Loucy (cell line): ENCODE measurements around the gene STX8.

Source experiments
- H2AFZ ChIP-seq: fragments of 200-600 bp; sonication (generic); 2 replicates; pipeline ENCODE4 v1.6.0; 2016; ENCODE audit warnings: antibody characterized with exemption, mild to moderate bottlenecking, low read length, moderate library complexity
- H3F3A ChIP-seq: fragments of 200-600 bp; 2 replicates; pipeline ENCODE4 v1.6.0; 2016; ENCODE audit warnings: antibody characterized with exemption, low read depth, mild to moderate bottlenecking
- H3K27me3 ChIP-seq: fragments of 200-600 bp; sonication (generic); 2 replicates; pipeline ENCODE4 v1.6.1; 2014; ENCODE audit warnings: low read length, mild to moderate bottlenecking; ENCODE audit not compliant: insufficient read depth, poor library complexity, severe bottlenecking
- H3K36me3 ChIP-seq: fragments of 200-600 bp; sonication (generic); 2 replicates; pipeline ENCODE4 v1.6.1; 2016; ENCODE audit warnings: low read length; ENCODE audit not compliant: insufficient read depth
- H3K4me1 ChIP-seq: fragments of 200-600 bp; sonication (generic); 2 replicates; pipeline ENCODE4 v1.5.1; 2014; ENCODE audit warnings: low read length, mild to moderate bottlenecking; ENCODE audit not compliant: insufficient read depth, poor library complexity, severe bottlenecking
- H3K4me2 ChIP-seq: fragments of 200-600 bp; sonication (generic); 2 replicates; pipeline ENCODE4 v1.6.0; 2014; ENCODE audit warnings: antibody characterized with exemption, low read length, low read depth, mild to moderate bottlenecking; ENCODE audit not compliant: poor library complexity, severe bottlenecking
- H3K4me3 ChIP-seq: fragments of 200-600 bp; sonication (generic); 2 replicates; pipeline ENCODE4 v1.5.1; 2014; ENCODE audit warnings: low read length, mild to moderate bottlenecking, mixed read lengths; ENCODE audit not compliant: poor library complexity, severe bottlenecking
- H3K79me2 ChIP-seq: fragments of 200-600 bp; sonication (generic); 2 replicates; pipeline ENCODE4 v1.6.1; 2014; ENCODE audit warnings: low read length; ENCODE audit not compliant: insufficient read depth
- H3K9ac ChIP-seq: fragments of 200-600 bp; sonication (generic); 2 replicates; pipeline ENCODE4 v1.6.0; 2014; ENCODE audit warnings: mild to moderate bottlenecking, low read depth, low read length, moderate library complexity; ENCODE audit not compliant: poor library complexity, severe bottlenecking
- H3K9me2 ChIP-seq: fragments of 200-600 bp; sonication (generic); replicated peaks from 2 replicates; pipeline ENCODE4 v1.6.1; 2016; ENCODE audit warnings: low read depth, low read length, mixed read lengths
- H3K9me3 ChIP-seq: fragments of 200-600 bp; sonication (generic); 2 replicates; pipeline ENCODE4 v1.6.1; 2014; ENCODE audit warnings: mild to moderate bottlenecking, antibody characterized with exemption, low read length, low read depth; ENCODE audit not compliant: insufficient read depth
- H4K20me1 ChIP-seq: fragments of 200-600 bp; sonication (generic); 2 replicates; pipeline ENCODE4 v1.6.0; 2014; ENCODE audit warnings: antibody characterized with exemption, low read length, mild to moderate bottlenecking; ENCODE audit not compliant: insufficient read depth, poor library complexity, severe bottlenecking
- CTCF ChIP-seq: fragments of 200-600 bp; sonication (generic); conservative IDR thresholded peaks from 2 replicates; pipeline ENCODE4 v1.5.1; 2014; ENCODE audit warnings: mild to moderate bottlenecking, antibody characterized with exemption, low read length
- EZH2phosphoT487 ChIP-seq: fragments of 200-600 bp; IDR thresholded peaks from 2 replicates; pipeline ENCODE4 v1.6.1; 2018; ENCODE audit warnings: antibody characterized with exemption, mild to moderate bottlenecking, moderate library complexity, borderline replicate concordance

STX8 gene

GRCh38 chr17:9549215-9549614 is 26.4 kb downstream of the STX8 start:
- H3K4me1 ChIP-seq = no peaks in the 10 kb centered on the region
- H3K4me3 ChIP-seq = no peak overlapping the region
- H3K27me3 ChIP-seq = no peaks in the 10 kb centered on the region
- H3K9ac ChIP-seq = no peak overlapping the region
- H3K4me2 ChIP-seq = no peak overlapping the region
- H3K9me3 ChIP-seq = no peaks in the 10 kb centered on the region
- no peaks in the 10 kb centered on the region for H3K79me2 ChIP-seq
- no peak overlapping the region for H2AFZ ChIP-seq
- H3F3A ChIP-seq = no peaks in the 10 kb centered on the region
- no peaks in the 10 kb centered on the region for H3K9me2 ChIP-seq
- no peaks in the 10 kb centered on the region for H4K20me1 ChIP-seq
- no peak for TF ChIP-seq CTCF
- TF ChIP-seq EZH2phosphoT487 = no peak
- H3K36me3 ChIP-seq = peaks cover 16% of the 10 kb centered on the region

- no peaks in the 10 kb centered on the region for H3K9me3 ChIP-seq
- H3K79me2 ChIP-seq = no peaks in the 10 kb centered on the region
- no peaks in the 10 kb centered on the region for H4K20me1 ChIP-seq
- no peaks in the 10 kb centered on the region for H3K9me2 ChIP-seq
- no peak overlapping the region for H3K4me2 ChIP-seq
- H2AFZ ChIP-seq = no peak overlapping the region
- H3K36me3 ChIP-seq = no peaks in the 10 kb centered on the region
- no peak overlapping the region for H3K9ac ChIP-seq
- H3F3A ChIP-seq = no peaks in the 10 kb centered on the region
- no peaks in the 10 kb centered on the region for H3K4me1 ChIP-seq
- no peaks in the 10 kb centered on the region for H3K27me3 ChIP-seq
- no peak overlapping the region for H3K4me3 ChIP-seq
- TF ChIP-seq EZH2phosphoT487 (no peak), CTCF (no peak)
Measured at GRCh38 chr17:9544221-9544620, 31.4 kb downstream of the STX8 start.

- no peak overlapping the region for H3K4me3 ChIP-seq
- H3K79me2 ChIP-seq = no peaks in the 10 kb centered on the region
- no peaks in the 10 kb centered on the region for H3K27me3 ChIP-seq
- H3K36me3 ChIP-seq = no peaks in the 10 kb centered on the region
- H3F3A ChIP-seq = no peaks in the 10 kb centered on the region
- H2AFZ ChIP-seq = no peak overlapping the region
- H3K9me2 ChIP-seq = no peaks in the 10 kb centered on the region
- H3K9ac ChIP-seq = no peak overlapping the region
- H3K4me1 ChIP-seq = no peaks in the 10 kb centered on the region
- H4K20me1 ChIP-seq = no peaks in the 10 kb centered on the region
- H3K4me2 ChIP-seq = no peak overlapping the region
- TF ChIP-seq CTCF (no peak), EZH2phosphoT487 (no peak)
- H3K9me3 ChIP-seq = no peaks in the 10 kb centered on the region
Measured at GRCh38 chr17:9541718-9542117, 33.9 kb downstream of the STX8 start.
